Peyer's patch (tissue), 4 donors: ENCODE data around the gene CMTM4.

Experiments used
- CTCF ChIP-seq, 6 experiments: fragments of 450-650 bp in 4 of 6; fragments of 200-600 bp in 2 of 6; sonication (generic) in 1 of 6; IDR thresholded peaks; one replicate each; pipeline ENCODE4 v1.5.1; 2017 to 2019; ENCODE audit warnings: antibody characterized with exemption in 6 of 6, mild to moderate bottlenecking in 3 of 6, moderate library complexity in 1 of 6
- POLR2A ChIP-seq, 2 donors: fragments of 450-650 bp; IDR thresholded peaks; one replicate each; pipeline ENCODE4 v1.5.1; 2017; ENCODE audit warnings: antibody characterized with exemption in 2 of 2, mild to moderate bottlenecking in 2 of 2, moderate library complexity in 2 of 2

- TF ChIP-seq CTCF (IDR thresholded peaks at IDR 0.05), result no peak
- no peak for TF ChIP-seq POLR2A (IDR thresholded peaks at IDR 0.05)
Observed at GRCh38 chr16:66703406-66704215, 7.1 kb upstream of the CMTM4 start.
